HG02884 (cell line): ENCODE data around the gene SEBOX.
"Not testable (repeated sequence)": the region's sequence is repeated elsewhere in the genome, so short reads cannot be mapped to it uniquely, and the experiment has no call there.

Experiments used
- ATAC-seq: cut with Tn5 transposase; IDR thresholded peaks from one replicate; pipeline ENCODE4 v1.9.1; 2021; ENCODE audit warnings: mild to moderate bottlenecking, moderate library complexity; ENCODE audit not compliant: unreplicated experiment

SEBOX gene

DNA sequence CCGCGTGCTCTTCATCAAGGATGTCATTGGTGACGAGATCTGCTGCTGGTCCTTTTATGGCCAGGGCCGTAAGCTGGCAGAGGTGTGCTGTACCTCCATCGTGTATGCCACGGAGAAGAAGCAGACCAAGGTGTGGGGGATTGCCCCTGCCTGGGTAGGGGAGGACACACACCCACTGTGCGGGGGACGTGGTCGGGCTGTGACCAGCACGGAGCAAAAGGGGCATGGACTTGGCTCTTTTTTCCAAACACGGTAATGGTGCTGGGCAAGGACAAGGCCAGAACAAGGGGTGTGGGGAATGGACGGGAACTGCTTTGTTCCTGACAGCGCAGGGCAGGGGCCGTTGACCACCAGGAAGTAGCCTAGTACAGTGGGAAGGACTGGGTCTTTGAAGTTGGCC, 22.7 kb downstream of the SEBOX start:
- no peak for ATAC-seq

GRCh38 chr17:28341516-28341915, 23.5 kb downstream of the SEBOX start:
- no peak for ATAC-seq

DNA sequence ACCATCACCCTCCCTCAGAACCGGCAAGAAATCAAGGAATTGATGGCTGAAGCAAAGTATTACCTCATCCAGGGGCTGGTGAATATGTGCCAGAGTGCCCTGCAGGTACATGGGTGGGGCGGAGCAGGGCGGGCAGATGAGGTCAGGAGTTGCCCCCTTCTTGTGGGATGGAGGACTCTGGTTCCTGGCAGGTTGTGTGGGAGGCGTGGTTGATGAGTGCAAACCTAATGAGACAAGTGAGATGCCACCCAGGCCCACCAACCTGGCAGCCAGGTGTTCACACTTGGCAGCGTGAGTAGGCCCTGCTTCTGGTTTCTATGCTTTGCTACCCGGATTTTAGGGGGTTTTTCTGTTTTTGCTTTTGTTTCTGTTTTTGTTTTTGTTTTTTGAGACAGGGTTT, 24.6 kb downstream of the SEBOX start:
- no peak for ATAC-seq

DNA sequence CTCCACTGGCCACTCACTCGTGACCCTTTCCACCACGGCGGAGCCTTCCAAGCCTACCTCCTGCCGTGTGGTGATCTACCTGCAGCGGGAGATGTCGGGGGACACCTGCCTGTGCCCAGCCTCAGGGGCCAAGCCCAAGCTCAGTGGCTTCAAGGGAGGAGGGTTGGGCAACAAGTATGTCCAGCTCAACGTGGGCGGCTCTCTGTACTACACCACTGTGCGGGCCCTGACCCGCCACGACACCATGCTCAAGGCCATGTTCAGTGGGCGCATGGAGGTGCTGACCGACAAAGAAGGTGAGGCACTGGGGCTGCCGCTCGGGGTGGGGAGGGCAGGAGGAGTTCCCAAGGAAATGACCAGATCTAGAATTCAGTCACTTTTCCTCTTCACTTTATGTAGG, 25.6 kb downstream of the SEBOX start:
- ATAC-seq: no peak

GRCh38 chr17:28338769-28339212, 26.2 kb downstream of the SEBOX start:
- ATAC-seq: not testable (repeated sequence)

DNA sequence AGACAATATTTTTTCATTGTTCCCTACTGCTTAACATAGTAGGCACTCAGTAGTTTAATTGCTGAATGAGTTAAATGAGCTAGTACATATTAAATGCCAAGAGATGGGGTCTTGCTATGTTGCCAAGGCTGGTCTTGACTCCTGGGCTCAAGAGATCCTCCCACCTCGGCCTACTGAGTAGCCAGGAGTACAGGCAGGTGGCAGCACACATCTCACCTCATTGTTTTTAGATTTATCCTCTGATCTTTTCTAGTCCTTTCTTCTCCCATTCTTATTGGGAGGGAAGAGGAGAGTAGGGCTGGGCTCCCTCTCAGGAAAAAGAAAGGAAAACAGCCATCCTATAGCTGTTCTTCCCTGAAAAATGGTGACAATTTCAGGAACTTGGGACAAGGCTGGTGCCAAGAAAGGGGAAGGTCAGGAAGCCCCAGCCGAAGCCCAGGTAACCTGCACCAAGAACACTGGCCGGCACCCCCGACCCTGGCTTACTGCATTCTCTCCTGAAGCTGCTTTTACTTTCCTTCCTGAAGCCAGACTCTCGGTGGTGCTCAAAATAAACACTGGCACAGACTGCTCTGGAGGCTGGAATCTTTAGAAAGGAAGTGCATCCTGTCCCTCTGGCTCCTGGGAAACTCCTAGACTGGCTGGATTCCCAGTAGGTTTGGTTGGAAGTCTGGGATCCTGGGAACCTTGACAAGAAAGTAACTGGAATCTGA, 26.8 kb downstream of the SEBOX start:
- no peak for ATAC-seq

DNA sequence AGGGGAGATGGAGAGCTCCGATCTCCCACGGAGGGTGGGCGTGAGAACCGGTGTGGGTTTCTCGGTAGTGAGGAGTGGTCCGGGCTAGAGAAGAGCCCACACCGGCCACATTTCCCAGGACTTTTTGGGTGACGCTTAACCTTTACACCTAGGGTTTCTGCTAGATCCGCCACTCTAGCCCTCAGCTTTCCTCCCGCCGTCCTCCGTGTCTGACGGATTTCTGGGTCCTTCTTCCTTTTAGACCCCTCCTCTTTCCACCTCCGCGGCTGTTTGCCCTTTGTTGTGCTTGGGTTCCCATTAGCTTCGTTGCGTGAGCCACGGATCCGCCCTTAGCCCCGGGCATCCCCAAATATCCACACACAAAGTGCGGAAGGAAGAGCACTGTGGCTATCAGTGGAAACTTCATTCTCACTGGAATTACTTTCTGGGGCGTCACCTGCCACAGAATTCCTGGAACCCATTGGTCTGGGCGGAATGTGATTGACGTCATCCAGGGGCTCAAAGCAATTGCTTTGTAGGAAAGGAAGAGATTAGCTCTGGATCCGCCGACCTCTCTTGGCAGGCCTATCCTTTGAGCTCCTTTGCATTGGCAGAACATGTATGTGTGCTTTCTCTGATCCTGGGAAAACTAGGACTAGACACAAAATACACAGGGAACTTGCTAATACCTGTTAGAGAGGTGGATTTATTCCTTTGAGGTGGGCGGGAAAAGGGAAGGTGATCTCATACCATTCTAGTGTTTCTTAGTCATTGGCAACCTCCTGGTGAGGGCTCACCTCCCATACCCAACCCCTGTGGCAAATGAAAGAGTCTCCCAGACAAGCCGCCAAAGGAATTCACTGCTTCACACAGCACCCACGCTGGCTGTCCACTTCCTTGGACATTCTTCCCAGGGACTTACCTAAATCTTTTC, 28.8 kb downstream of the SEBOX start:
- no peak for ATAC-seq

GRCh38 chr17:28335201-28335958, 29.6 kb downstream of the SEBOX start, which contains the start of the genes IFT20 and TNFAIP1:
Gene IFT20 (minus strand): TSS chr17:28335472. CDS start chr17:28331985, 3,487 bp downstream.
Gene TNFAIP1 (plus strand): TSS chr17:28335761. CDS start chr17:28339522, 3,761 bp downstream.
- peak; percentile 96 for ATAC-seq

- ATAC-seq: no peak
Observed at GRCh38 chr17:28334666-28335200, 30.3 kb downstream of the SEBOX start.

DNA sequence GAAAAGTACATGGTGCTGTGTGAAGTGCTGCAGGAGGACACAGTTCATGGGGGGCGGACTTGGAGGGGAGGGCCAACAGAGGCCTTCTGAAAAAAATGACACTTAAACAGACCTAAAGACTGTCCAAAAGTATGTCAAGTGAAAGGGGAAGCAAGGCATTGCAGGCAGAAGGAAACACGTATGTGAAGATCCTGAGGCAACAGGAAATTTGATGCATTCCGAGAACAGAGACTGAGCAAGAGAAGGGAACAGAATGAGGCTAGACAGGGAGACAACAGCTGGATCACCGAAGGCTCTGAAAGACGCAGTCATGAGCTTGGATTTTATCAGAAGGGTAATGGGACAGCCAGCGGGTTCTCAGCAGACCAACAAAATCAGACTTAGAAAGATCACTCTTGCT, 30.8 kb downstream of the SEBOX start:
- ATAC-seq: no peak

DNA sequence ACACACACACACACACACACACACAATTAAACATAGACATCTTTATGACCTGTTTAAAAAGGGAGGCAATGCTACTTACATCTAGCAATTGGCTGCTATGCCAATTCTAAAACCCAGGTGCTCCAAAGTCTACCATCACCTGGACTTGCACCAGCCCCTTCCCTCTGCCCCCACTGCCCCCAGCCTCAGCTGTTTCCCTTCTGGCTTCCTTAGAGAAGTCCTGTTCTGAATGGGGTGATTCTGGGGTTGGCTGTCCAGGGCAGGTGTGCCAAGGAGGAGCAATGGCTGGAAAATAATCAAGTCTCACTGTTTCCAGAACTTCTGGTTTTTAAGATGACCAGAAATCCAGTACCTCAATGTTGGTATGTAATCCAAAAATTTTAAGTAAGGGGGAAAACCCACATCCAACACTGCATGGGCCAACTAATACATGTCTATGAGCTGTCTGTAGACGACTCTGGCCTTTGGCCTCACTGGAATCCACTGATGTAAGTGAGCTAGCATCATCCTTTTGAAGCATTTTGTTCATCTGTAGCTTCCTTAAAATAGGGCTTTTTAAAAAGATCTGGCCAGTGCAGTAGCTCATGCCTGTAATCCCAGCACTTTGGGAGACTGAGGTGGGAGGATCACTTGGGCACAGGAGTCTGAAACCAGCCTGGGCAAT, 31.8 kb downstream of the SEBOX start:
- no peak for ATAC-seq

DNA sequence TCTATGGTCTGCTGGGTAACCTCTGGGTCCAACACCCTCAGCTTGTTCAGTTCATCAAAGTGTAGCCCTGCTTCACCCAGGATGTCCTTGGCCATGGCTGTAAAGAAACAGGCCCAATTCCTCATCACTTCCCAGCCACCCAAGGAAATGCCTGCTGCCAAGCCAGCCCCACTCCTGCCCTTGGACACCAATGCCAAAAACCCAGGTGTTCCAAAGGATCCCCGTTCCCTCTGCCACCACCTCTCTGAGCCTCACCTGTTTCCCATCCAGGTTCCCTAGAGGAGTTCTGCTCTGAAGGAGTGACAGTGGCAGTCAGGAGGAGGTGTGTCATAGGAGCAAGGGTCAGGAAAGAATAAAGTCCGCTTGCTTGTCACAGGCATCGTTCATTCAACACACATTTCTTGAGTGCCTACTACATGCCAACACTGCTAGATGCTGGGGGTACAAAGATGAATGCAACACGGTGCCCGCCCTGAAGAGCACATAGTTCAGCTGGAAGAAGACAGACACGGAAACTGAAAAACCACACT, 33.0 kb downstream of the SEBOX start:
- no peak for ATAC-seq

- ATAC-seq: no peak
Observed at GRCh38 chr17:28330671-28331070, 34.3 kb downstream of the SEBOX start.

- no peak for ATAC-seq
Observed at GRCh38 chr17:28328325-28328724, 36.7 kb downstream of the SEBOX start.

DNA sequence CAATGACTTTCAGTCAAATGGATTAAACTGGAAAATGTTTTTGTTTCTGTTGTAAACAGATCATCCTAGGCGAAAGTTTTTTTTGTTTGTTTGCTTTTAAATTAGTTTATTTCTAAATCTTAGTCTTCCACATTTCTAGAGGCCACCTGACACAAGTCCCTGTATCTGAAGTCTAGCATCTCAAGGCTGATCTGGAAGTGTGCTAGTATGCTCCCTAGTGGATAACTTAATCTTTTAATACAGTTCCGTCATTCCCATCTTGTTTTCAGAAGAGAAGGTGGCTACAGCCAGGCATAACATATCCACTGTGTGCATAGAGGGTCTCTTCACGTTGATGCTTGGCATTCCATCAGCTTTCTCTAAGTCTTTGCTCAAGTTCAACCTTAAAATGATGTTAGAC, 37.3 kb downstream of the SEBOX start:
- ATAC-seq: no peak

GRCh38 chr17:28327031-28327607, 37.9 kb downstream of the SEBOX start:
- ATAC-seq: no peak

DNA sequence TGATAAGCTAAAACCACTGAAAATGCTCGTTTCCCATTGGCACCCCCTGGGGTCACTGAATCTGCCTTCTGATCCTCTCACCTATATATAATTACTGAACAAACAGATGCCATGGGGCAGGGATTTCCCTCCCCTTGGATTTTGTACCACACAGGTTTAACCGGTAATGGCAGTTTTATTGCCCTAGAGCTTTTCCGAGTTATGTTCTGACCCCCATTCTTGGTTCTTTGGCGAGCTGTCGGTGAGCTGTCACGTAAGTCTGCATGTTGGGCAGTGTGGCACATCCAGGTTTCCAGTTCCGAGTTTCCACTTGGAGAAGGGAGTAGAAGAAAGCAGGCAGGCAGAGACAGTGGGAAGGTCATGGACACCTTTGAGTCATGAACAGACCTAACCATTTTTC, 38.9 kb downstream of the SEBOX start:
- ATAC-seq: no peak

GRCh38 chr17:28325211-28325610, 39.8 kb downstream of the SEBOX start:
- ATAC-seq: no peak

DNA sequence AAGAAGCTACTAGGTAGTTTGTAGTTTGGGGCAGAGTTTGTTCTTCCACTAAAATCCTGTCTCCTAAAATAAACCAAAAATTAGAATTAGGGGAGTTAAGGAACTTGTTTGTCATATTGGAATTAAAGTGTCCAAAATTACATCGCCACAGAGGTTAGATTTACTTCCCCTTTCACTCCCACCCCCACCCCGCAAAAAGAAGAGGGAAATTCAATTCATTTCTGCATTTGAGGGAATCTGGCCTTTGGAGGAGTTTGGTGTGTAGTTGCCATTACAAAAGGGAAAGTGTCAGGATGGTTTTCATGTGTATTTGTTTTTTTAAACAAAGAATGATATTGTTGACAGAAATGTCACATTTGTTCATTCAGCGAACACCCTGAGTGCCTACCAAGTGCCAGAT, 40.2 kb downstream of the SEBOX start:
- no peak for ATAC-seq

DNA sequence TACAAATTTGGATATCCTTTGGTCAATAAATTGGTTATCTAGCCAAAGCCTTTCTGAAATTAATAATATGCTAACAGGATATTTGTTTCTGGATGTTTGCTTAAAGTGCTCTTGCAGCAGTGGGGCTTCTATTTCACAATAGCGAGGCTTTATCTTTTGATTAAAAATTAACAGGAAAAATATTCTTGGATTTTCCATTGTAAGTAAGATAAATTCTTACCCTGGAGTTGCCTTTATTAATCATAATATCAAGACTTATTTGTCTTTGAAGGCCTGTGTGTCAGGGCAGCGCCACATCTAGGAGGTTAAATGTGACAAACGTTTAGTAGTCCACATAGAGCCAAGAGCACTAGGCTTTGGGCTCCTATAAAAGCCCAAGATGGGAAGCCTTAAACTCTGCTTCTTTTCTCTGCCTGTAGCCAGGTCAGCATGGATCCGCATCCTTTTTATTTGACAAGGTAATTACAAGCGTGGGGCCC, 40.7 kb downstream of the SEBOX start:
- no peak for ATAC-seq
